ENCODE measurements around the gene SMPD1.

SMPD1 gene

DNA sequence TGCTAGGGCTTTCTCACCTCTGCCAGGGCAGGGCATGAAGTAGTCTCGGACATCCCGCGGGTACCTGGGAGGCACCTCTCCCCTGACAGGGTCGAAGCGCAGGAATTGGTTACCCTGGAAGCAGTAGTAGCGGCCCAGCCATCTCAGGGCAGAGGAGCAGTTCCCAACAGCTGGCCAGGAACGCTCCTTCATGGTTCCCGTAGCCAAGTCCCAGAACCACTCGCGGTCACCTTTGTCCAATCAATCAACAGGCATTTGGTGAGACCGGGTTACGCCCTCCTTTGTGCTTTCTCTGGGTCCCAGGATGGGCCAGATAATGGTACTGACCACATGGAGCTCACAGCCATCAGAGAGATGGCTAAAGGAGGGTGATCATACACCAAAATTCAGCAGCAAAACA, 47.1 kb downstream of the SMPD1 start:
- POLR2A ChIA-PET (ENCODE audit: low non-redundant PET): no interaction called here
- DNase-seq (ENCODE audit: low spot score): no peak
- CTCF ChIA-PET: no interaction called here
- H3K27ac ChIP-seq: no peak overlapping the region
- TF ChIP-seq, protein P1, sequence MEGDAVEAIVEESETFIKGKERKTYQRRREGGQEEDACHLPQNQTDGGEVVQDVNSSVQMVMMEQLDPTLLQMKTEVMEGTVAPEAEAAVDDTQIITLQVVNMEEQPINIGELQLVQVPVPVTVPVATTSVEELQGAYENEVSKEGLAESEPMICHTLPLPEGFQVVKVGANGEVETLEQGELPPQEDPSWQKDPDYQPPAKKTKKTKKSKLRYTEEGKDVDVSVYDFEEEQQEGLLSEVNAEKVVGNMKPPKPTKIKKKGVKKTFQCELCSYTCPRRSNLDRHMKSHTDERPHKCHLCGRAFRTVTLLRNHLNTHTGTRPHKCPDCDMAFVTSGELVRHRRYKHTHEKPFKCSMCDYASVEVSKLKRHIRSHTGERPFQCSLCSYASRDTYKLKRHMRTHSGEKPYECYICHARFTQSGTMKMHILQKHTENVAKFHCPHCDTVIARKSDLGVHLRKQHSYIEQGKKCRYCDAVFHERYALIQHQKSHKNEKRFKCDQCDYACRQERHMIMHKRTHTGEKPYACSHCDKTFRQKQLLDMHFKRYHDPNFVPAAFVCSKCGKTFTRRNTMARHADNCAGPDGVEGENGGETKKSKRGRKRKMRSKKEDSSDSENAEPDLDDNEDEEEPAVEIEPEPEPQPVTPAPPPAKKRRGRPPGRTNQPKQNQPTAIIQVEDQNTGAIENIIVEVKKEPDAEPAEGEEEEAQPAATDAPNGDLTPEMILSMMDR (conservative IDR thresholded peaks at IDR 0.05; ENCODE audit: low read depth): no peak

DNA sequence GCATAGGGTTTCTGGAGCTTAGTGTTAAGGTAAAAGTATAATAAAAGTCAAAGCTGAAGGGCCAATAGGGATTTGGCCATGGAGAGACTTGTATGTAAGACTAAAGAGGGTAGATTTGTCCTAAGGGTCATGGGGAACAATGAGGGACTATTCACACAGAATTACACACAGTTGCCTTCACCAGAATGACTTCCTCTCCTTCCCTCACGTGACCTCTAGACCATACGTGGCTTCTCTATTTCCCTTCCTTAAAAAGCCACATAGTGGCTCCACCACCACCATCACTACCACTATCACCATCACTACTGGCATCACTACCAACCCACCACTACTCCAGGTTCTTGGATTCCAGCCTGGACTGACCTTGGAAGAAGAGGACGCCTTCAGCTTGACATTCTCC, 47.7 kb downstream of the SMPD1 start:
- no peak for DNase-seq (ENCODE audit: low spot score)
- ChIA-PET POLR2A (ENCODE audit: low non-redundant PET) (no interaction called here), CTCF (interaction anchor here (0.7 to 1.6 kb wide), 2 partner anchors 34 to 59 kb away, joined by 3 to 7 read pairs; no protein-coding TSS in a partner anchor)
- TF ChIP-seq, protein P1 (conservative IDR thresholded peaks at IDR 0.05; ENCODE audit: low read depth): no peak
- H3K27ac ChIP-seq: no peak overlapping the region

DNA sequence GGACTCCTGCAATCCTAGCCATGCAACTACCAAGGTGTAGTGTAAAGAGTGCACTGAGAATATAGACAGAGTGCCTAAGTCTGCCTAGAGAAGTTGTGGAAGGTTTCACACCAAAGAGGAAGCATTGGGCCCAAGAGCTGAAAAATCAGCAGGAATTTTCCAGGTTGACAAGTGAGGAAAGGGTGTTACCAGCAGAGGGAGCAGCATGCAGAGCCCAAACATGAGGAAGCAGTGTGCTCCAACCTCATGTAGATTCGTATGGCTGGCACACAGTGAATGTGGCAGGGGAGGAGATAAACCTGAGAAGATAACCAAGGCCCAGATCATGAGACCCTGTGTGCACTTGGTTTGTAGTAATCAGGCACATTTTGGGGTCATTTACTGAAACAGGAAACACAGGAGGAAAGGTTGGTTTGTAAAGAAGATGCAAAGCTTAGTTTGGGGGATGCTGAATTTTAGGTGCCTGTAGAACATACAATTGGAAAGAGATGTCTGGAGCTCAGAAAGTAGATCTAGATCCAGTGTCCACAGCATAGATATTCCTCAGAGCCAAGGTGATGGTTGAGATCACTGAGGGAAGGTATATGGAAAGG, 48.8 kb downstream of the SMPD1 start:
- TF ChIP-seq, protein P1 (conservative IDR thresholded peaks at IDR 0.05; ENCODE audit: low read depth): peak; percentile 55

DNA sequence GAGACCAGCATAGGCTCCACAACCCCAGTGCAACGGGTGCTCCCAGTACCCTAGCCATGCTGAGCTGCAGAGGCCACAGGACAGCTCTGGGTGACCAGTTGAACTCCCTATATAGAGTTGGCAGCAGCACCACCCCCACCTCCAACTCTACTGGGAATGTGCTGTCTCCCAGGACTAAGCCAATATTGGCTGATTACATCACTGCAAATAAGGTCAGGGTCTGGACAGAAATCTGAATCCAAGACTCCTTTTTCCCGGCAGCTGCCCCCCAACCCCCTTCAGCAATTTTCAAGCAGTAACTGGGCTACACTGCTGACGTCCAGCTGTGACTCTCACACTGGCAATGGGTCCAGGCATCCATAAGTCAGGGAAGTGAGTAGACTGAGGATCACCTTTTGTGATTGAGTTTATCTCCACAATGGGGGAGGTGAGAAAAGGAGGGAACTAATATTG, 50.7 kb downstream of the SMPD1 start, which contains the start of gene HPX:
HPX (minus strand) TSS at position 82 of the 453 bp plus-strand sequence; CDS start at position 58, 24 bp downstream.
- no peak for DNase-seq (ENCODE audit: low spot score)
- TF ChIP-seq, protein P1 (conservative IDR thresholded peaks at IDR 0.05; ENCODE audit: low read depth): no peak
- POLR2A ChIA-PET (ENCODE audit: low non-redundant PET): no interaction called here
- CTCF ChIA-PET: interaction anchor here (0.8 kb wide), 1 partner anchor 10 kb away, joined by 3 read pairs; no protein-coding TSS in a partner anchor
- H3K27ac ChIP-seq: no peak within 1 kb of the TSS

More for the DNA sequence above, 48.8 kb downstream of the SMPD1 start:
- ChIA-PET POLR2A (ENCODE audit: low non-redundant PET) (no interaction called here), CTCF (interaction anchor here (0.6 to 1.6 kb wide), 9 partner anchors 35 to 1824 kb away, joined by 3 to 7 read pairs (median 3); no protein-coding TSS in a partner anchor)
- H3K27ac ChIP-seq: no peak overlapping the region
- DNase-seq (ENCODE audit: low spot score): peak; percentile 36

DNA sequence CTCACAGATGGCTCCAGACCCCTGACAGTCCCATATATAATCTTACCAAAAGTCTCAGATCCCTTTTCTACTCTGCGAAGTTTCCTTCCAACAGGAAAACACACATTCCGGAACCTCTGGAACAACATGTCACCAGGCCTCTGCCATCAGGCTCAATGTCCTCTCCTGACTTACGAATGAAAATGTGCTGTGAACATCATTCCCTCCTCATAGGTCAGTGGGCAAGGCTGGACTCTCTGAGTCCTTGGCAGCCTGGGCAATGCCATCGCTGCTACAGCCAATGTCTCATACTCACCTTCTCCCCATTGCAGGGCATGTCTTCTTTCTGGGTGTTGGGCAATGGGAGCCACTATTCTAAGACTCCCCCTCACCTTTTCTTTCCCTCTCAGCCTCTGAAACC, 52.2 kb downstream of the SMPD1 start:
- CTCF ChIA-PET: interaction anchor here (1.1 to 2.7 kb wide), 2 partner anchors 20 to 63 kb away, joined by 3 to 27 read pairs; no protein-coding TSS in a partner anchor
- no peak for DNase-seq (ENCODE audit: low spot score)
- TF ChIP-seq, protein P1 (conservative IDR thresholded peaks at IDR 0.05; ENCODE audit: low read depth): no peak
- no peak overlapping the region for H3K27ac ChIP-seq
- POLR2A ChIA-PET (ENCODE audit: low non-redundant PET): no interaction called here

DNA sequence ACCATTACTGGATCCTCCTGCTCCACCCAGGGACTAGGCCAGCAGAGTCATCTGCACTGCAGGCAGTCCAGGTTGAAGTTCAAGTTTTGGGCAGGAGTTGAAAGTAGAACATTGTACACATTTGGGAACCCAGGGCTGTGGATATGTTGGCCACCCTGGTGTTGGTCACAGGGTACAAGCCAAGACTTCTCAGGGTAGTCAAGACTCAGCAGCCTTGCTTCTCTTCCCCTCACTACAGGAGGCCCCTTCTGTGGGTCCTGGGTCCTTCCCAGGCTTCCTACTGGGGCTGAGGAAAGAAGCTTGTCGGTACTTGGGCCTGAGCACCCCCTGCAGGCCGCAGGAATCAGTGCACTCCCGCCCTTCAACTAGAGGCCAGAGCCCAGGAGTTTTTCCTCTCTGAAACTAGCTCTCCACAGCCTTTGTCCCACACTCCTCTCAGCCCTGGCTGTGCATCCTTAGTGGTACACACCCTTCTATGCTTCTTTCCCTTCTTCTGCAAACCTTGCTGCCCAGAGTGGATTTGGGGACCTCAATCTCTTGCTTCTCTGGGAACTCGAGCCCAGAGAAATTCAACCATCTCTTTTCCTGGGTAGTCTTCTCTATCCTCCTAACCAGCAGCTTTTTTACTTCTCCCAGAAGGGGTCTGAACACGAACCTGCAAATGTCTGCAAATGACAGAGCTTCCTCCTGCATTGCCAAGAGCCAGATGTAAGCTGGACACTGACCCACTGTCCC, 53.2 kb downstream of the SMPD1 start:
- no peak overlapping the region for H3K27ac ChIP-seq
- DNase-seq (ENCODE audit: low spot score): peak; percentile 46
- POLR2A ChIA-PET (ENCODE audit: low non-redundant PET): interaction anchor here (0.6 kb wide), 1 partner anchor 62 kb away, joined by 3 read pairs; no protein-coding TSS in a partner anchor
- TF ChIP-seq, protein P1 (conservative IDR thresholded peaks at IDR 0.05; ENCODE audit: low read depth): peak; percentile 39
- CTCF ChIA-PET: interaction anchor here (0.6 to 2.7 kb wide), 13 partner anchors 11 to 912 kb away, joined by 3 to 27 read pairs (median 3); no protein-coding TSS in a partner anchor
